Measurements from ENCODE around the gene GALNTL6.

The GALNTL6 gene

GRCh38 chr4:172631832-172632231, 818.6 kb downstream of the GALNTL6 start:
- in situ Hi-C loops (cut with MboI; ENCODE audit: low sequenced_read_pairs, unreplicated experiment): no loop called here
- TF ChIP-seq, protein P1, sequence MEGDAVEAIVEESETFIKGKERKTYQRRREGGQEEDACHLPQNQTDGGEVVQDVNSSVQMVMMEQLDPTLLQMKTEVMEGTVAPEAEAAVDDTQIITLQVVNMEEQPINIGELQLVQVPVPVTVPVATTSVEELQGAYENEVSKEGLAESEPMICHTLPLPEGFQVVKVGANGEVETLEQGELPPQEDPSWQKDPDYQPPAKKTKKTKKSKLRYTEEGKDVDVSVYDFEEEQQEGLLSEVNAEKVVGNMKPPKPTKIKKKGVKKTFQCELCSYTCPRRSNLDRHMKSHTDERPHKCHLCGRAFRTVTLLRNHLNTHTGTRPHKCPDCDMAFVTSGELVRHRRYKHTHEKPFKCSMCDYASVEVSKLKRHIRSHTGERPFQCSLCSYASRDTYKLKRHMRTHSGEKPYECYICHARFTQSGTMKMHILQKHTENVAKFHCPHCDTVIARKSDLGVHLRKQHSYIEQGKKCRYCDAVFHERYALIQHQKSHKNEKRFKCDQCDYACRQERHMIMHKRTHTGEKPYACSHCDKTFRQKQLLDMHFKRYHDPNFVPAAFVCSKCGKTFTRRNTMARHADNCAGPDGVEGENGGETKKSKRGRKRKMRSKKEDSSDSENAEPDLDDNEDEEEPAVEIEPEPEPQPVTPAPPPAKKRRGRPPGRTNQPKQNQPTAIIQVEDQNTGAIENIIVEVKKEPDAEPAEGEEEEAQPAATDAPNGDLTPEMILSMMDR (IDR thresholded peaks at IDR 0.05; ENCODE audit: borderline replicate concordance, control extremely low read depth, extremely low read depth, insufficient read depth, missing control alignments): no peak
- DNase-seq (ENCODE audit: low spot score): no peak

DNA sequence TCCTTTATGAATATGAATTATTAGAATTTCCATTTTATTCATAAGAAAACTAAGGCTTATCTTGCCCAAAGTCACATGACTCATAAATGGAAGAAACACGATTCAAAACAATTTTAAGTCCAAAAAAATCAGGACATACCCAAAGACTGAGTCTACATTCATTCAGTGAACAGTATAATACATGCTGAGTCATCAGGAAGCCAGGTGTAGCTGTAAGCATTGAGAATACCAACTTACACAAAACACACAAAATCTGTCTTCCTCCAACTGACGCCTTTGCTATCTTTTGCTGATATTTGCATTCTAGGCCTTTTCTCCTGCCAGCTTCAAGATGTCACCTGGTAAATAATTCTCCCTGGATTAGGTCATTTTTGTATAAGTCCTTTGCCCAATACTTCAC, 835.3 kb downstream of the GALNTL6 start:
- DNase-seq (ENCODE audit: low spot score): no peak
- TF ChIP-seq, protein P1 (IDR thresholded peaks at IDR 0.05; ENCODE audit: borderline replicate concordance, control extremely low read depth, extremely low read depth, insufficient read depth, missing control alignments): no peak
- in situ Hi-C loops (cut with MboI; ENCODE audit: low sequenced_read_pairs, unreplicated experiment): no loop called here

DNA sequence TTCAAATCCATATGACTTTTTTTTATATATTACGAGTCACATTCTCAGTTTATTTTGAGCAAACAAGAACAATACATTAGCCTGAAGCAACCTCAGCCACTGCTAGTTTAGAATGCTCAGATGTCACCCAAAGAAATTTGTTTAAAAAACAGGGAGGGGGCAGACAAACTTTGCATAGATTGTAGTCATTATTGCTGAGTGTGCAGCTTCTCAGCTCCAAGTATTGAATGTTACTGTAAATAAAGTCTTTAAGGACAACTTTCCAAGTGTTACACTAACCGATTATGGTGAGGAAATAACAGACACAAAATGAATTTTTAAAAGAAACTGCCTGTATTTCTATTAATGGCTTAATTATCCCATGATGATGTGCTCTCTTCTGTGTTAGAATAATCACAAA, 835.9 kb downstream of the GALNTL6 start:
- TF ChIP-seq, protein P1 (IDR thresholded peaks at IDR 0.05; ENCODE audit: borderline replicate concordance, control extremely low read depth, extremely low read depth, insufficient read depth, missing control alignments): no peak
- DNase-seq (ENCODE audit: low spot score): no peak
- in situ Hi-C loops (cut with MboI; ENCODE audit: low sequenced_read_pairs, unreplicated experiment): no loop called here

DNA sequence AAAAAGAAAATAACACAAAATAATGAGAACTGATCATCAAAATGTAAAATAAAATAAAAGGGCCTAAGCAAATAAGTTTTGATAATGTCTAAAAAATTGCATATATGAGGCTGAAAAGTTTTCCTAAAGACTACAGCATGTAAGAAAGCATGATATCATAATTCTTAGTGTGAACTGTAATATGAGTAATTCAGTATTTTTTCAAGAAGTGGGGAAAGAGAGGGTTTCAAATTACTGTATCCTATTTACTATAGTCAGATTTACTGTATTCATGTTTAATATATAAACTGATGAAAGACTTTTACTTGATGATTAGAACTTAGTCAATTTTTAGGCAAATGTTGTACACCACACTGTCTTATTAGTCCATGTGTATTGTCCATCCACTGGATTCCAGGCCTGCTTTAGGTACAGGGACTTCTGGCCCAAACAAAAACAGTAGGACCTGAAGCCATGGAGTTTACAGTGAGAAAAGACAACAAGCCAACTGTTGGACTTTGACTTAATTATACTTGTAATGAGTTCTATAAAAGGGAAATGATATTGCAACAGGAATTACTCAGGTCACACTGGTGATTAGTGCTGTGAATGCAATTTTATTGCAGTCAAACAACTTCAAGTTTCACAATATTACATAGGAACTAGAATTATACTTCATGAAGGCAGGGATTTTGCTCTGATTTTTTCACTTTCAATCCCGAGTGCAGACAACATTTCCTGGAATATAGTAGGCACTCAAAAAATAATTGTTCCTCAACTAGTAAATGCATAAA, 837.7 kb downstream of the GALNTL6 start:
- no peak for DNase-seq (ENCODE audit: low spot score)
- TF ChIP-seq, protein P1 (IDR thresholded peaks at IDR 0.05; ENCODE audit: borderline replicate concordance, control extremely low read depth, extremely low read depth, insufficient read depth, missing control alignments): no peak
- in situ Hi-C loops (cut with MboI; ENCODE audit: low sequenced_read_pairs, unreplicated experiment): no loop called here

GRCh38 chr4:172651961-172652360, 838.8 kb downstream of the GALNTL6 start:
- DNase-seq (ENCODE audit: low spot score): no peak
- in situ Hi-C loops (cut with MboI; ENCODE audit: low sequenced_read_pairs, unreplicated experiment): no loop called here
- TF ChIP-seq, protein P1 (IDR thresholded peaks at IDR 0.05; ENCODE audit: borderline replicate concordance, control extremely low read depth, extremely low read depth, insufficient read depth, missing control alignments): no peak

DNA sequence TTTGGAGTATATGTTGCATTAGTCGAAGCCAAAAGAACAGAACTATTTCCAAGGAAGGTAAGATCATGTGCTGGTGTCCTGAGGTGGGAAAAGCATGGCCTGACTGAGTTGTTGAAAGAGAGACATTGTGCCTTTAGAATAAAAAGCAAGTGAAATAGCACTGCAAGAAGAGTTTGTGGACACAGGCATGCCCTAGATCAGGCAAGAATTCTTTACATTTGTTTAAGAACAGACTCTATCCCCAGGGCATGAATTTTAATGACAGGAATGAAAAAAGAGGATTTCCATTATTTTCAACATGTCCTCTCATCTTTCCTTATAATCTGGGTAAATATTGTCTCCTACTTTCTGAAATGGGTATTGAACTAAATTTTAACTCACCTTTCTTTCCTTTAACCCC, 839.2 kb downstream of the GALNTL6 start:
- TF ChIP-seq, protein P1 (IDR thresholded peaks at IDR 0.05; ENCODE audit: borderline replicate concordance, control extremely low read depth, extremely low read depth, insufficient read depth, missing control alignments): no peak
- no peak for DNase-seq (ENCODE audit: low spot score)

More for the DNA sequence above, 839.2 kb downstream of the GALNTL6 start:
- in situ Hi-C loops (cut with MboI; ENCODE audit: low sequenced_read_pairs, unreplicated experiment): no loop called here

Measured in GM13976 (cell line).